ES-I3 (cell line): ENCODE results near the gene SORT1.
A peak's percentile ranks its signal among the peaks of the same experiment; 100 is the strongest.

ENCODE experiments used
- H3K36me3 ChIP-seq: 2 replicates; pipeline ENCODE4 v1.6.1; 2013; ENCODE audit warnings: mild to moderate bottlenecking, low read length, control low read depth, moderate library complexity; ENCODE audit not compliant: insufficient read depth
- H3K4me1 ChIP-seq: 2 replicates; pipeline ENCODE4 v1.6.1; 2013; ENCODE audit warnings: mild to moderate bottlenecking, control low read depth, low read length; ENCODE audit not compliant: insufficient read depth
- H3K9ac ChIP-seq: 2 replicates; pipeline ENCODE4 v1.6.1; 2013; ENCODE audit warnings: low read depth, mild to moderate bottlenecking, low read length, moderate library complexity
- H3K9me3 ChIP-seq: 2 replicates; pipeline ENCODE4 v1.6.1; 2013; ENCODE audit warnings: mild to moderate bottlenecking, low read length, moderate library complexity; ENCODE audit not compliant: control insufficient read depth, insufficient read depth

Gene SORT1

GRCh38 chr1:109279615-109280278 is 118.0 kb downstream of the SORT1 start:
- Histone ChIP-seq H3K4me1 (peaks cover 32% of the 10 kb centered on the region), H3K36me3 (peaks cover 5% of the 10 kb centered on the region; the same call in 1 of the 2 replicates), H3K9me3 (no peaks in the 10 kb centered on the region), H3K9ac (no peak overlapping the region)

- Histone ChIP-seq H3K9me3 (no peaks in the 10 kb centered on the region), H3K36me3 (peaks cover 5% of the 10 kb centered on the region; the same call in 1 of the 2 replicates), H3K4me1 (peaks cover 37% of the 10 kb centered on the region), H3K9ac (no peak overlapping the region)
Observed at GRCh38 chr1:109277434-109278204, 120.1 kb downstream of the SORT1 start.

- Histone ChIP-seq H3K9ac (no peak overlapping the region), H3K4me1 (peaks cover 33% of the 10 kb centered on the region), H3K36me3 (peaks cover 5% of the 10 kb centered on the region; the same call in 1 of the 2 replicates), H3K9me3 (no peaks in the 10 kb centered on the region)
Observed at GRCh38 chr1:109275706-109276345, 121.9 kb downstream of the SORT1 start.

GRCh38 chr1:109274533-109275476 is 122.9 kb downstream of the SORT1 start:
- Histone ChIP-seq H3K9ac (peak overlapping the region; percentile 38), H3K36me3 (peaks cover 5% of the 10 kb centered on the region; the same call in 1 of the 2 replicates), H3K4me1 (peaks cover 33% of the 10 kb centered on the region), H3K9me3 (no peaks in the 10 kb centered on the region)

GRCh38 chr1:109273570-109274288 is 124.0 kb downstream of the SORT1 start:
- Histone ChIP-seq H3K36me3 (no peaks in the 10 kb centered on the region), H3K9ac (peak overlapping the region; percentile 25; the same call in 1 of the 2 replicates), H3K9me3 (no peaks in the 10 kb centered on the region), H3K4me1 (peaks cover 33% of the 10 kb centered on the region)

GRCh38 chr1:109272831-109273547 is 124.7 kb downstream of the SORT1 start:
- no peaks in the 10 kb centered on the region for H3K36me3 ChIP-seq

GRCh38 chr1:109272021-109272799 is 125.5 kb downstream of the SORT1 start:
- Histone ChIP-seq H3K36me3 (no peaks in the 10 kb centered on the region), H3K4me1 (peaks cover 26% of the 10 kb centered on the region), H3K9me3 (no peaks in the 10 kb centered on the region), H3K9ac (no peak overlapping the region)

More at GRCh38 chr1:109272831-109273547, 124.7 kb downstream of the SORT1 start:
- no peaks in the 10 kb centered on the region for H3K9me3 ChIP-seq
- H3K9ac ChIP-seq, result no peak overlapping the region
- H3K4me1 ChIP-seq, result peaks cover 31% of the 10 kb centered on the region

GRCh38 chr1:109271458-109271857 is 126.3 kb downstream of the SORT1 start:
- Histone ChIP-seq H3K9me3 (no peaks in the 10 kb centered on the region), H3K36me3 (no peaks in the 10 kb centered on the region), H3K9ac (no peak overlapping the region), H3K4me1 (peaks cover 23% of the 10 kb centered on the region)

- no peak overlapping the region for H3K9ac ChIP-seq
- H3K36me3 ChIP-seq, result no peaks in the 10 kb centered on the region
Observed at GRCh38 chr1:109270623-109271317, 126.9 kb downstream of the SORT1 start.

GRCh38 chr1:109269981-109270622 is 127.6 kb downstream of the SORT1 start:
- no peaks in the 10 kb centered on the region for H3K36me3 ChIP-seq

More at GRCh38 chr1:109270623-109271317, 126.9 kb downstream of the SORT1 start:
- Histone ChIP-seq H3K4me1 (peaks cover 20% of the 10 kb centered on the region), H3K9me3 (no peaks in the 10 kb centered on the region)

GRCh38 chr1:109269212-109269980 is 128.3 kb downstream of the SORT1 start:
- no peaks in the 10 kb centered on the region for H3K36me3 ChIP-seq
- H3K4me1 ChIP-seq, result peaks cover 9% of the 10 kb centered on the region; the same call in 1 of the 2 replicates
- H3K9me3 ChIP-seq, result no peaks in the 10 kb centered on the region
- no peak overlapping the region for H3K9ac ChIP-seq

More at GRCh38 chr1:109269981-109270622, 127.6 kb downstream of the SORT1 start:
- no peaks in the 10 kb centered on the region for H3K9me3 ChIP-seq
- peaks cover 14% of the 10 kb centered on the region for H3K4me1 ChIP-seq
- no peak overlapping the region for H3K9ac ChIP-seq
